Ecto neural progenitor cell (in vitro differentiated cells): ENCODE measurements around the gene SIX1.

Source experiments
- DNase-seq: peaks from one replicate; pipeline ENCODE4 v3.0.0-alpha.2; 2018; ENCODE audit warnings: low spot score

SIX1 gene

DNA sequence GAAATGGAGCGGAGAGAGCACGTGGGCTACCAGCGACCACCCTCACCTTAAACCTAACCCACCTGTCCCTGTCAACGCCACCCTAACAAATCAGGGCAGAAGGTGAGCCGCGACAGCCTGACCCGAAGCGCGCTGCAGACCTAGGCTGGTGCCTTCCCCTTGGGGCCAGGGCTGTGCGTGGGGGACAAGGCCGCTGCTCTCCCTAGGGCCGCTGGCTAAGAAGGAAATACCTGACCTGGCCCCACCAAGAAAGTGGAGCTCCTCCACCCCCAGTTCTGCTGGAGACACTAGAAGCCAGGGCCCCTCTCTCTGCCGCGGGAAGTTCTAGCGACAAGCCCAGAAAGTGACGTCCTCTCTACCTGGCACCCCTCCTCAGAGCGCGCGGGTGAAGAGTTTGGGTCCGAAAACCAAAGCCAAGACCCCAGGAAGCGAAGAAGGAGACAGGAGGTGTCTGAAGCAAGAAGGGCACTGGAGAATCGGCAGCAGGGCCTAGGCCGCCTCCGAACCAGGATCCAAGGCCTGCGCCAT is 7.5 kb downstream of the SIX1 start:
- DNase-seq = no peak

- no peak for DNase-seq
Measured at GRCh38 chr14:60640859-60641741, 8.2 kb downstream of the SIX1 start.

DNA sequence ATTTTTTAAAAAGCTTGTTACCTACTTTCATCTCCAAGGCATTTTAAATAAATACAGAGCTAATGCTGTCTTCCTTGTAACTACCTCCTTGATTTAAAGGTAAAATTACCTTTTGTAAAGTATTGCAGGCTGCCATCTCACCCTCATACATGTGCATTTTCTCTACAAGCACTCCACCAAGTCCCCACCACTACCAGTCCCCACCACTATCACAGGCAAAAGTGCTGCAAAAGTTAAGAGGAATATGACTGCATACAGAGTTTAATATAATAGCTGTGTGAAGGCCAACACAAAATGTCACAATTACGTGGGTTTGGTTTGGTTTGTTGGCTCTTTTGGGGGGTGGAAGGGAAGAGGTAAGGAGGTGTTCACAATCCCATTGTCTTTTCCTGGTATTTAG is 9.6 kb downstream of the SIX1 start:
- DNase-seq = no peak

GRCh38 chr14:60637479-60638315 is 11.6 kb downstream of the SIX1 start:
- DNase-seq = peak; percentile 79

GRCh38 chr14:60636879-60637478 is 12.3 kb downstream of the SIX1 start:
- no peak for DNase-seq

- no peak for DNase-seq
Measured at GRCh38 chr14:60634153-60634552, 15.1 kb downstream of the SIX1 start.

DNA sequence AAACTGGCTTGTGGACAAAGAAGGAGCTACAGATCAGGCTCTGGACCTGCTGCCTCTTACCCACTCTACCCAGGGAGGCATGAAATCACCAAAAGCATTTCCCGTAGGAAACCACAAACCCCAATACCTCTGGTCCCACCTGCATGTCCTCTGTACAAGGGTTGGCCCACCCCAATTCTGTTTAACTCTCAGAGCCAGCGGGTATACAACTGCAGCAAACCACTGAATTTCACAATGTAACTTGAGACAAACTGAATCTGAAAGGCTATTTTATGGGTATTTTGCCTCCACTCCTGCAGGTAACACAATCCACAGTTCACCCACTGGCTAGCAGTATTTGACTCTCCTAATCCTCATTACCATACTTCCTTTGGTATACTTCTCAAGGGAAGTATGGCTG is 16.5 kb downstream of the SIX1 start:
- DNase-seq = no peak

- DNase-seq = no peak
Measured at GRCh38 chr14:60632257-60632656, 17.0 kb downstream of the SIX1 start.

DNA sequence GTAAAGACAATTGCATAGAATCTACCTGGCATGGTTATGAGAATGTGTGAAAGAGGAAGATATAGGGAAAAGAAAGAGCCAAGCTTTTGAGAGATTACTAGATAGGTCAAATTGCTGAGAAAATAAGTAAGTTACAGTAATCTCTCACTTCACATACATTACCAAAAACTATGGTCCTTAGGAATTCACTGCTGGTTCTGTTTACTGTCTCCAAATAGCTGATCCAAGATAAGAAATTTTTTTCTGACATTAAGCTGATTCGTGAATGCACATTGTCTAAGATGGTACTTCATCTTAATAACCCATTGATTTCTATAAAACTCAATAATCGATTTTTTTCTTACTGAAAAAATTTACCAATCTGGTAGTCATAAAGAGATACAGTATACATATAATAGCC is 17.4 kb downstream of the SIX1 start:
- no peak for DNase-seq

DNA sequence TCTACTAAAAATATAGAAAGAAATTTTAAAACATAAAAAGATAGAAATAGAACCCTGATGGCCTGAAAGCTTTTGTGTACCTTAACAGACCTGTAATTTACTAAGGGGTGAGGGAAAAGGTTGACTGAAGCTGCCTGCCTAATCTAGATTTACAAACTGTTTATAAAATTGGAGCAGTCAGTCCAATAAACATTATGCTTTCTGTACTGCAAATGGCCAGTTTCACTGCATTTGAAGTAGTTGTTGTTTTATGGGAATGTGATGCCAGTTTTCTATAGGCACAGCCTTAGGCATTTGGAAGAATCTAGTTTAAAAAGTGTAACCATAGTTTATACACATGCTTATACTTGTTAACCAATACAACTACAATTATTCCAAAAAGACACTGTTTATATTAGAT is 19.1 kb downstream of the SIX1 start:
- DNase-seq = no peak

DNA sequence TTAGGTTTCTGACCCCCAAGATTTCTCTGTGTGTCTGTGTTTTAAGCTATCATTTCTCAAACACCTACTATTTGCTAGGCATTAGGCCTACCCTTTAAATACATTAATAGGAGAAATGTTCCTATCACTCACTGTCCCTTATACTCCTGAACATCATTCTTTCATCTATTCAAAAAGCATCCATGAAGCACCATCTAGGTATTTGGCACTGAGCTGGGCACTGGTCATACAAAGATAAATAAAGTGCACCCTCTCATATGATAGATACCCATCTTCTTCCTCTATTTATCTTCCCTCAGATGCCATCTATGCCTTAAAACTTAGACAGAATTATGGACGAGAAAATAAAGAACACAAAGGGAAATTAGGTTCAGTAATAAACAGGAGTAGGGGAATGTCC is 20.4 kb downstream of the SIX1 start:
- DNase-seq = no peak

DNA sequence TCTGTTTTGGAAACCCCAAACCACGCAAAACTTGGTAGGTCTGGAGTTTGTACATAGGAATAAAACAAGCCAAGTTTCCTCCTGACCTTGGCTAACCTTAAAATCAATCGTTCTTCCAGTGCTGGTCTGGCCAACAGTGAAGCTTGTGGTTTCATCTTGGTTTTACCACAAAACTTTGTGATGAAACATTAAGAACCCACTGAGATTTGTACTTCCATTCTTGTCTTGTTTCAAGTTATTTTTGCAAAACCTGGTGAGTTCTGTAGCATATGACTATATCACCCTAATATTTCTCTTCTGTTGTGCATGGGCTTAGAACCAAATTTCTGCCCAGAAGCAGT is 26.4 kb downstream of the SIX1 start:
- DNase-seq = no peak

- no peak for DNase-seq
Measured at GRCh38 chr14:60622210-60622916, 26.9 kb downstream of the SIX1 start.

DNA sequence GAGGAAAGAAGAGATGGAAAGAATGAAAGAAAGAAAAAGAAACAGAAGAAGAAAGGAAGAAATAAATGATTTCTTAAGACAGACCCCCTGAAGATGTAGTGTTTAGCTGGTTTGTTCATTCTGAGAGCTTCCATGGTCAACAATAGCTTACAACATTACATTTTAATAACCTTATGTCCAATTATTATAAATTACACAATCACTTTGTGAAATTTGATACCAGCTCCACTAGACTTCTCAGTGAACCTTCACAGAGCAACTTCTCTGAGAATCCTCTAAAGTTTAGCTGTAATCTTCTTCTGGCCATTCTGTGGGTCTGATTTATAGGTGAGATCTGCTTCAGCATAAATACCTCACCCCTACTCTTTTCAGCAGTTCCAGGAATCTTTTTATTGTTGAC is 27.9 kb downstream of the SIX1 start:
- DNase-seq = no peak

- no peak for DNase-seq
Measured at GRCh38 chr14:60618241-60618640, 31.0 kb downstream of the SIX1 start.

- DNase-seq = no peak
Measured at GRCh38 chr14:60616461-60616959, 32.8 kb downstream of the SIX1 start.

DNA sequence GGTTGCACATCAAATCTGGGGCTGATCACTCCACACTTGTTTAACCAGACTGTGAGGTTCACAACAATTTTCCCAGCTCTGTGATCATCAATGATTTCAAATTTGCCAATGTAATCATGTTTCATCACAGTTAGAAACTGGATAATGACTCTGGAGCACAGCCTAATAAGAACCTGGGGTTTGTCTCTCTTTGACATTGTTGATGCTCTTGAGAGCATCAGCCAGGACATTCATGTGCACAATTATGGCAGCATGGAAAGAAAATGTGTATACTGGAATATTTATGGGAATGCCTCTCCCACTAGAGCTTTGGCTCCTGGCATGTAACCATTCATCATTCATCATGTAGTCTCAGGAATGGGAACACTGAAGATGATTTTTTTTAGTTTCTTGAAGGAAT is 47.0 kb downstream of the SIX1 start:
- no peak for DNase-seq

GRCh38 chr14:60599727-60600126 is 49.5 kb downstream of the SIX1 start:
- DNase-seq = no peak

- DNase-seq = no peak
Measured at GRCh38 chr14:60596139-60596538, 53.1 kb downstream of the SIX1 start.

- DNase-seq = no peak
Measured at GRCh38 chr14:60594062-60594461, 55.2 kb downstream of the SIX1 start.
